HuH-7 (cell line): ENCODE results near the gene PRKCE.
"Not testable (repeated sequence)": the region's sequence is repeated elsewhere in the genome, so short reads cannot be mapped to it uniquely, and the experiment has no call there.

ENCODE experiments used
- DNase-seq: peaks from one replicate; pipeline ENCODE4 v3.0.0; 2011; ENCODE audit warnings: low spot score

PRKCE gene

GRCh38 chr2:46194856-46195255 lies 543.4 kb downstream of the PRKCE start:
- no peak for DNase-seq

- no peak for DNase-seq
These were observed 544.3 kb downstream of the PRKCE start for GRCh38 chr2:46195819-46196218.

- no peak for DNase-seq
These were observed 545.5 kb downstream of the PRKCE start for GRCh38 chr2:46196871-46197462.

GRCh38 chr2:46197672-46198071 lies 546.2 kb downstream of the PRKCE start:
- DNase-seq, result no peak

- no peak for DNase-seq
These were observed 546.8 kb downstream of the PRKCE start for GRCh38 chr2:46198164-46198883.

GRCh38 chr2:46198966-46199365 lies 547.5 kb downstream of the PRKCE start:
- no peak for DNase-seq

GRCh38 chr2:46200100-46200690 lies 548.7 kb downstream of the PRKCE start:
- no peak for DNase-seq

GRCh38 chr2:46200861-46201605 lies 549.6 kb downstream of the PRKCE start:
- DNase-seq, result no peak

- no peak for DNase-seq
These were observed 551.0 kb downstream of the PRKCE start for GRCh38 chr2:46202453-46202852.

GRCh38 chr2:46202987-46203386 lies 551.5 kb downstream of the PRKCE start:
- DNase-seq, result no peak

- not testable (repeated sequence) for DNase-seq
These were observed 552.2 kb downstream of the PRKCE start for GRCh38 chr2:46203636-46204035.

GRCh38 chr2:46207591-46207990 lies 556.1 kb downstream of the PRKCE start:
- no peak for DNase-seq

- DNase-seq, result no peak
These were observed 557.3 kb downstream of the PRKCE start for GRCh38 chr2:46208766-46209165.

GRCh38 chr2:46210063-46210462 lies 558.6 kb downstream of the PRKCE start:
- no peak for DNase-seq

GRCh38 chr2:46211461-46211860 lies 560.0 kb downstream of the PRKCE start:
- no peak for DNase-seq

GRCh38 chr2:46213906-46214305 lies 562.4 kb downstream of the PRKCE start:
- DNase-seq, result no peak

GRCh38 chr2:46216213-46216612 lies 564.7 kb downstream of the PRKCE start:
- DNase-seq, result no peak

- DNase-seq, result not testable (repeated sequence)
These were observed 572.0 kb downstream of the PRKCE start for GRCh38 chr2:46223514-46223913.

GRCh38 chr2:46225150-46225625 lies 573.7 kb downstream of the PRKCE start:
- DNase-seq, result no peak

- DNase-seq, result no peak
These were observed 574.3 kb downstream of the PRKCE start for GRCh38 chr2:46225730-46226129.

- no peak for DNase-seq
These were observed 575.1 kb downstream of the PRKCE start for GRCh38 chr2:46226620-46227019.

- DNase-seq, result no peak
These were observed 575.5 kb downstream of the PRKCE start for GRCh38 chr2:46227022-46227421.
